H1 (cell line): ENCODE data around the gene GNG11.

ENCODE experiments used
- CTCF ChIP-seq, 3 experiments: IDR thresholded peaks; 1 replicate in 2 of 3; 2 replicates in 1 of 3; pipeline versions ENCODE4 v1.5.1 to v1.6.1; 2011; ENCODE audit warnings: low read length in 3 of 3, mild to moderate bottlenecking in 3 of 3, inconsistent platforms in 2 of 3, low read depth in 1 of 3, moderate library complexity in 1 of 3; ENCODE audit not compliant: insufficient read depth in 1 of 3; ENCODE audit errors: control extremely low read depth in 1 of 3
- EP300 ChIP-seq, 2 experiments: IDR thresholded peaks; 1 replicate in 1 of 2; 2 replicates in 1 of 2; pipeline ENCODE4 v1.6.1; 2011 to 2012; ENCODE audit warnings: low read depth in 2 of 2, low read length in 2 of 2, mild to moderate bottlenecking in 2 of 2, borderline replicate concordance in 1 of 2, inconsistent platforms in 1 of 2, moderate library complexity in 1 of 2
- POLR2A ChIP-seq, 2 experiments: IDR thresholded peaks; 1 replicate in 1 of 2; 2 replicates in 1 of 2; pipeline ENCODE4 v1.6.1; 2011; ENCODE audit warnings: low read depth in 2 of 2, low read length in 2 of 2, mild to moderate bottlenecking in 2 of 2; ENCODE audit errors: control extremely low read depth in 1 of 2
- SP1 ChIP-seq: IDR thresholded peaks from 2 replicates; pipeline ENCODE4 v1.6.1; 2011; ENCODE audit warnings: low read depth, low read length

GRCh38 chr7:93958651-93959050 lies 37.1 kb downstream of the GNG11 start:
- TF ChIP-seq CTCF (IDR thresholded peaks at IDR 0.05; ENCODE audit: control extremely low read depth in 1 of 3, insufficient read depth in 1 of 3, low read depth in 1 of 3, low read length in 3 of 3): no peak
- TF ChIP-seq EP300 (IDR thresholded peaks at IDR 0.05; ENCODE audit: borderline replicate concordance in 1 of 2, low read depth in 2 of 2, low read length in 2 of 2): no peak
- TF ChIP-seq SP1: no peak
- no peak for TF ChIP-seq POLR2A (IDR thresholded peaks at IDR 0.05; ENCODE audit: control extremely low read depth in 1 of 2, low read depth in 2 of 2, low read length in 2 of 2)
